ENCODE data around the gene AEBP2. TPM values are rescaled to one million over a fixed set of nuclear protein-coding genes. Genes with fewer than 3 reads are reported as not detected.

AEBP2 gene
- total RNA-seq, 1 donor from 2014 or later: 67.5 TPM

GRCh38 chr12:19553175-19553574 lies 113.9 kb downstream of the AEBP2 start:
- H3K4me1 ChIP-seq: peaks cover 17% of the 10 kb centered on the region
- H3K27me3 ChIP-seq: no peaks in the 10 kb centered on the region
- H3K9me3 ChIP-seq: no peaks in the 10 kb centered on the region
- H3K36me3 ChIP-seq: no peaks in the 10 kb centered on the region
- TF ChIP-seq CTCF (IDR thresholded peaks at IDR 0.05) (no peak), POLR2A (IDR thresholded peaks at IDR 0.05) (no peak), POLR2AphosphoS5 (IDR thresholded peaks at IDR 0.05; ENCODE audit: insufficient read depth in 1 of 2, low read depth in 1 of 2) (no peak)
- intact Hi-C loops (cut with DNase I): no loop called here
- no peak overlapping the region for H3K27ac ChIP-seq
- no peak for DNase-seq (ENCODE audit: extremely low spot score in 2 of 2)
- H3K4me3 ChIP-seq: no peak overlapping the region

DNA sequence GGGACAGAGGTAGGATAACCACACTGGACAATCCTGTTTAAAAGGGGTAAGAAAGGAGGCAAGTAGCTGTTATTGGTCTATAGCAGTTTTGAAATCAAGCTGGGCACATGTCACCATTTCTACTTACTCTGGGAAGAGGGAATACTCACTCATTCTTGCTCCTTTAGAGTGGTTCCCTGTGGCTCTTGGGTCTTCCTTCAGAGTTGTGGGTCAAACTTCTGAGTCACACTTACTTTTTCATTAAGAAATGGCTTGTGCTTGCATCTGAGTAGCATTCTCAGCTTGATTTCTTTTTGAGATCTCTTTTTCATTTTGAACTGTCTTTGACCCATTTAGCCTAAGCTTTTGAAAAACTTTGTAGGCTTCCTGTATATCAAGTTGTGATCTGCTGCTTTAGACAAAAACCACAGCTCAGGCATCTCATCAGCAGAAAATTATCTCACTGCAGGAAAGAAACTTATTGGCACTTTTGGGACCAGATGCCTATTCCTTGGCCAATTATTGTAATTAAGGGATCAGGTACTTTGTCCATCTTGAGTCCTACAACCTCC lies 122.2 kb downstream of the AEBP2 start:
- H3K27me3 ChIP-seq: no peaks in the 10 kb centered on the region
- intact Hi-C loops (cut with DNase I): no loop called here
- no peak for TF ChIP-seq CTCF (IDR thresholded peaks at IDR 0.05)
- TF ChIP-seq POLR2A (IDR thresholded peaks at IDR 0.05): no peak
- no peak for TF ChIP-seq POLR2AphosphoS5 (IDR thresholded peaks at IDR 0.05; ENCODE audit: insufficient read depth in 1 of 2, low read depth in 1 of 2)
- no peaks in the 10 kb centered on the region for H3K36me3 ChIP-seq
- no peaks in the 10 kb centered on the region for H3K9me3 ChIP-seq
- no peak overlapping the region for H3K4me3 ChIP-seq
- no peak overlapping the region for H3K27ac ChIP-seq
- H3K4me1 ChIP-seq: no peaks in the 10 kb centered on the region
- DNase-seq (ENCODE audit: extremely low spot score in 2 of 2): no peak

Small RNA genes lying within 50 kb of the gene (small RNA-seq; reads per million reads assigned to genes)
- gene AC091805.2 (not detected), gene RNU6-254P (0.52 reads per million)
